NOMO-1 treated with DMSO at 0.1 percent for 48 hours (cell line): Measurements from ENCODE around the gene PLAU.
"Not testable (repeated sequence)": the region's sequence is repeated elsewhere in the genome, so short reads cannot be mapped to it uniquely, and the experiment has no call there.

ENCODE experiments used
- DNase-seq: peaks from one replicate; lab custom pipeline; 2025; ENCODE audit not compliant: unreplicated experiment; lab: John Stamatoyannopoulos, UW

PLAU gene

DNA sequence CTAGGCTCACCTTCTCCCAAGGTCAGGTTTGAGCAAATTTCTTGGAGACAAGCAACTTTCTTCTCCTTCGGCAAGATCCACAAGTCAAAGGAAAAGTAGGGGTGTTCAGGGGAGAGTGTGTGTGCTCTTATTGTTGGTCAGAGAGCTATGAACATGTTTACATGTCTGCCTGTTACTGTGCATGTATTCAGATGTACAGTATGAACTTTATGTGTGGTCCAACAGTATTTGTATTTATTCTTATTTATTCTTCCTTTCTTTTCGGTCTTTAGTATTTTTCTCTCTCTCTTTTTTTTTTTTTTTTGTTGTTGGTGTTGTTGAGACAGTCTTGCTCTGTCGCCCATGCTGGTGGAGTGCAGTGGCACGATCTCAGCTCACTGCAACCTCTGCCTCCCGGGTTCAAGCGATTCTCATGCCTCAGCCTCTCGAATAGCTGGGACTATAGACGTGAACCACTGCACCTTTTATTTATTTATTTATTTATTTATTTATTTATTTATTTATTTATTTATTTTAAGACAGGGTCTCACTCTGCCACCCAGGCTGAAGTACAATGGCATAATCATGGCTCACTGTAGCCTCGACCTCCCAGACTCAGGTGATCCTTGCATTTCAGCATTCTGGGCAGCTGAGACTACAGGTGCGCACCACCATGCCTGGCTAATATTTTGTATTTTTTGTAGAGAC, 38.2 kb downstream of the PLAU start:
- DNase-seq = no peak

DNA sequence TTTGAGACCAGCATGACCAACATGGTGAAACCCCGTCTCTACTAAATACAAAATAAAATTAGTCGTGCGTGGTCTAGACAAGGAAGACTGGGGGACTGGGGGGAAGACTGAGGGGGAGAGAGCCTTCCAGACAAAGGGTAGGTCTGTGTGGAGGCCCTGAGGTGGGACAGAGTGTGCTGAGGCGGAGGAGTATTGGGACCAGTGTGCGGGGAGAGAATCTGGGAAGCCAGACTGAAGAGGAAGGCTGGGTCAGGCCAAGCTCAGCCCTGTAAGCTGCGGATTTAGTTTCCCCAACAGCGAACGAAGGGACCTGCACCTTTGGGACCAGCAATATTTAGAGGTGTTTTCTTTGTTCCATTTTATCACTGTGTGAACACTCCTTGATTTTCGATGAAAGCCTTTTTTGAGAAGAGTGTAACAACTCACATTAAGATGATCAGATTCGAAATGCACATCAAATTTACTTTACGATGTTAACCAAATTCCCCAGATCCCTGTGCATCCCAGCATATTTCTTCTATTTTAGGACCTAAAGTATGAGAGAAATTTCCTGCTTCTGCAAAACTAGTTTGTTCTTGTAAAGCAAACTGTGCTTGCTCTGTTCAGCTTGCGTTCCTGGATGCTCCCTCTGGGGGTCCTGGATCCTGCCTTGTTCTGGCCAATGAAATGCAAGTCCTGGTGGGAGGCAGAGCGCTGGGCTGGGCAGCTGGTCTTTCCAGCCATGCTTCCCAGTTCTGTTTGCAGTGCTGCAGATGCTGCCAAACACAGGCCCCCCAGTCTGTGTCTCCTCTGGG, 39.4 kb downstream of the PLAU start:
- DNase-seq = no peak

DNA sequence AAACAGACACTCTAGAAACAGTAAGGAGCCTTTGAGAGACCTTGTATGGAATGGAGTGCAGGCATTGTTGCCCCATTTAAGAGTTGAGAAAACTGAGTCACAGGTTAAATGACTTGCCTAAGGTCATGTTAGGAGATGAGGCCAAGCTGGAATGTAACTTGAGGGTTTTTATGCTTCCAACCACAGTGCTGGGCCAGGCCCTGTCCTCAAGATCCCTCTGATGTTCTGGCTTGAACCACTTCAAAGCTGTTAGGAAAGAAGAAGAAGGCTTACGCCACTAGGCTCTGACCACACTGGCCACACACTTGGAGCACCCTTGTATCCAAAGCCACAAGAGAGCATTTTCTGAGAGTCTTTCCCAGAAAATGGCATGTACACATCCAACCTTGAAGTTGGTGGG, 42.7 kb downstream of the PLAU start:
- DNase-seq = peak; percentile 61

DNA sequence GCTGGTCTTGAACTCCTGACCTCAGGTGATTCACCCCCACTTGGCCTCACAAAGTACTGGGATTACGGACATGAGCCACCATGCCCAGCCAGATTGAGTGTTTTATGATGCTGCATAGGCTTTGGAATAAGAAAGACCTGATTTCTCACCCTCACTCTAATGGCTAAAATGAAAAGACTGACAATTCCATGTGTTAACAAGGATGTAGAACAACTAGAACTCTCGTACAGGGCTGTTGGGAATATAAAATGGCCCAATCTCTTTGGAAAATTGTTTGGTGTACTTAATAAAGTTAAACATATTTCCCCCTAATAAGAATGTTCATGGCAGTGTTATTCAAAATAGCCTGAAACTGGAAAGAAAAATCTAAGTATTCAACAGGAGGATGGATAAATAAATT, 43.8 kb downstream of the PLAU start:
- DNase-seq = no peak

DNA sequence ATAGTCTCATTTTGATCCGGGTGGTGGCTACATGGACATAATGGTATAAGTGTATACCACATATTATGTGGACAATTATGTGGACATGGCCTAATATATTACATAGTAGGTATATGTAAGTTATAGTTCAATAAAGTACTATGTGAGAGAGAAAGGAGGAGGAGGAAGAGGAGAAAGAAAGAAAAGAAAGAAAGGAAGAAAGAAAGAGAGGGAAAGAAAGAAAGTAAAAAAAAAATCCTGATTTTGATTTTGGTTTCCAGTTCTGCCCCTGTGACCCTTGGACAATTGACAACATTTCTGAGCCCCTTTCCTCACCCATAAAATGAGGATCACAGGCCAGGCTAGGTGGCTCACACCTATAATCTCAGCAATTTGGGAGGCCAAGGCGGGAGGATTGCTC, 44.8 kb downstream of the PLAU start:
- DNase-seq = no peak

DNA sequence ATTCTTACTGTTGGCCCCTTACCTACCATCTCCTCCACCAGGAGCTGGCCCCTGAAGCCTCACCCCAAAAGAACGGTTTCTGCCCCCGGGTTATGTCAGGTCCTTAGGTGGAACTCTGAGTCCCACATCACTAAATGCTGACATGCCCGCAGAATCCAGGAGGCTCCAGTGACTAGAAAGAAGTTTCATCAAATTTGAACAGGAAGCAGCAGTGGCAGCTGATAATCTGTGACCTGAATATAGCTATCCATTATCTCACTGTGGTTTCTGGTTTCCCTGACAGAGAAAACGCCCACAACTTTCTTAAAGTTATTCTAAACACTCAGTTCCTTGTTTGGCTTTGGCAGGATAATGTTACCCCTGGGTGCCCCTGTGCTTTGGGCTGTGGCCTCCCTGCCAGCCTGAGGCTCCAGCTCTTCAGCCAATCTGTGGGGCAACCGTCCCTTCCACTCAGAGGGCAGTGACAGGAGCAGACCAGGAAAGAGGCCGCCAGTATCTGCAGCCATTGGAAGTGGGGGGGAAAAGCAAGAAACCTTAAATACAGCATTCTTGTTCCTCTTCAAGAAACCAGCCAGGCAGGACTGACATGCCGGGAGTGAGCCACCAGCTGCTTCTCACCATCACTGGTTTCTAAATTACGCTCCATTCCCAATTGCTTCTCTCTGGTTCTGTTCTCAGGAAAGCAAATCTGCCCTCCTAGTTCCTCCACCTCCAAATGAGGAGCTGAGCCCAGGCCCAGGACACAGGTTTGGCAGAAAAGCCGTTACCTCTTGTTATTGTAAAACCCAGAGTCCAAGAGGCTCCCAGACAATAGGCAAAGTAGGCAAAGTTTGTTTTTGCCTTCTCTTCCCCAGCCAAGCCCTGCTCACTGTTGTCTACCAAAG, 45.8 kb downstream of the PLAU start:
- DNase-seq = peak; percentile 98

DNA sequence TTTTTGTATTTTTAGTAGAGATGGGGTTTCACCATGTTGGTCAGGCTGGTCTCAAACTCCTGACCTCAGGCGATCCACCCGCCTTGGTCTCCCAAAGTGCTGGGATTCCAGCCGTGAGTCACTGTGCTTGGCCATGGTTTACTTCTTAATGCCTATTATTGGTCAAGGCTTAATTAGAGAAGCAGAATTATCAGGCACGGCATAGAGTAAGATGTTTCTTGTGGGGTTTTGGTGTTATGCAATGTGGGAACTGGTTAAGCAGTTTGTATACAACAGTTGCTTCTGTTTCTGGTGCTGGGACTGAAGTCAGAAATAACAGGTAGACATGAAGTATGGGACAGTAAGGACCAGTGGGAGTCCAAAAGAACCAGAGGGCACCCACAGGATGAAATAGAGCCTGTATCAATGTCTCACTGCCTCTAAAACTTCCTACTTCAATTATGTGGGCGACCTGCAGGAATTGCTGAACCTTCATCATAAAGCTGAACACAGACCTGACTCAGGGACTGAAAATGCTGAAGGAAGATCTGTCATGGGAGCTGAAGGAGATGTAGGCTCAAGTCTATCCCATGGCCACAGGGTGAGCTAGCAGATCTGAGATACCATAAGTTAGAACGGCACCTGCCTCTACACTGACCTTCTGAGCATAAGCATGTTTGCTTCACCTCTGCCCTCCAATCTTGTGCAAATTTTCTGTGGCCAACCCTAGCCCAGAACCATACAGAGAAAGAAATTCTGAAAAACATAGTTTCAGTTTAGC, 48.7 kb downstream of the PLAU start:
- peak; percentile 86 for DNase-seq

DNA sequence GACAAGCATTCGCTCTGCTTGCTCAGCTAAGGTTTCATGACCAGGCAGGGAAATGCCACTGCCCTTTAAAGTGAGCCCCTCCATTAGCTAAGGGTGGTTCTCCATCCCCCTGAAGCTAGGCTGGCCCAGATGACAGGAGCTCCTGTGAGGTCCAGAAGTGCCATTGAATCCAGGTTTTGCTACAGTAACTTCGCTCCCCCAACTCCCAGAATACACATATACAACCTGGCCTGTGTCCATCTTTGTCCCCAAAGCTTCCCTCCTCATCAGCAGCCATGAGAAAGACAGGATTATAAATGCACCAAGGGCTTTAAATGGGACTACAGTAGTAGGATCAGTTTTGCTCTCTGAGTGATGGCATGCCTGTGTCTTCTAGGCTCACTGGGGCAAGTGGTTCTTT, 51.5 kb downstream of the PLAU start:
- no peak for DNase-seq

DNA sequence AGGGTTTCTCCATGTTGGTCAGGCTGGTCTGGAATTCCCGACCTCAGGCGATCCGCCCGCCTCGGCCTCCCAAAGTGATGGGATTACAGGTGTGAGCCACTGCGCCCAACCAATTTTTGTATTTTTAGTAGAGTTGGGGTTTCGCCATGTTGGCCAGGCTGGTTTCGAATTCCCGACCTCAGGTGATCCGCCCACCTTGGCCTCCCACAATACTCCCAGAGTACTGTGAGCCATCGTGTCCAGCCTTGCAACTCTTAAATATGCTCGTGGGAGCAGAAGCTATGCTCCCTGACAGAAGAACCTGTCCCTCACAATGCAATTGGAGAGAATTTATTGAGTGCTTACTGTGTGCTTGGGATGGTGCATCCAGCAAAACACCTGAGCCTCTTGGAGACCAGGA, 52.6 kb downstream of the PLAU start:
- not testable (repeated sequence) for DNase-seq

DNA sequence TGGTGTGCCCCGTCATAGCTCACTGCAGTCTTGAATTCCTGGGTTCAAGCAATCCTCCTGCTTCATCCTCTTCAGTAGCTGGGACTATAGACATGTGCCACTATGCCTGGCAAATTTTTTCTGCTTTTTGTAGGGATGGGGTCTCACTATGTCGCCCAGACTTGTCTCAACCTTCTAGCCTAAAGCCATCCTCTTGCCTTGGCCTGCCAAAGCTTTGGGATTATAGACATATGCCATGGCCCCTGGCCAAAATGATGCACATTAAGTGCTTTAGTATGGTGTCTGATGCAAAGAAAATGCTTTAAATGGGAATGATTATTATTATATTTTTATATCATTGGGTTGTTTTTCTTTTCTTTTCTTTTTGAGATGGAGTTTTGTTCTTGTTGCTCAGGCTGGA, 53.8 kb downstream of the PLAU start:
- DNase-seq = no peak

DNA sequence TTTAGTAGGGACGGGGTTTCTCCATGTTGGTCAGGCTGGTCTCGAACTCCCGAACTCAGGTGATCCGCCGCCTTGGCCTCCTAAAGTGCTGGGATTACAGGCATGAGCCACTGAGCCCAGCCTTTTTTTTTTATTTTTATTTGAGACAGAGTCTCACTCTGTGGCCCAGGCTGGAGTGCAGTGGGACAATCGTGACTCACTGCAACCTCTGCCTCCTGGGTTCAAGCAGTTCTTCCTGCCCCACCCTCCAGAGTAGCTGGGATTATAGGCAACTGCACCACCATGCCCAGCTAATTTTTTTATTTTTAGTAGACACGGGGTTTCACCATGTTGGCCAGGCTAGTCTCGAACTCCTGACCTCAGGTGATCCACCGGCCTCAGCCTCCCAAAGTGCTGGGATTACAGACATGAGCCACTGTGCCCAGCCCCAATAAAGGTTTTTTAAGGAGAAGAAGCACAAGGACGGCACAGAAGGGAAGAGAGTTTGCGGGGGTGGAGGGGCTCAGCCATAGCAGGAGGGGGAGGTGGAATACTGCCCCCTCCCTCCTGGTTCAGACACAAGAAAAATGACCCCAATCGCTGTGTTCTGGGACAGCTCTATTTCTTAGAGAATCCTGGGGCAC, 54.4 kb downstream of the PLAU start:
- DNase-seq = not testable (repeated sequence)

DNA sequence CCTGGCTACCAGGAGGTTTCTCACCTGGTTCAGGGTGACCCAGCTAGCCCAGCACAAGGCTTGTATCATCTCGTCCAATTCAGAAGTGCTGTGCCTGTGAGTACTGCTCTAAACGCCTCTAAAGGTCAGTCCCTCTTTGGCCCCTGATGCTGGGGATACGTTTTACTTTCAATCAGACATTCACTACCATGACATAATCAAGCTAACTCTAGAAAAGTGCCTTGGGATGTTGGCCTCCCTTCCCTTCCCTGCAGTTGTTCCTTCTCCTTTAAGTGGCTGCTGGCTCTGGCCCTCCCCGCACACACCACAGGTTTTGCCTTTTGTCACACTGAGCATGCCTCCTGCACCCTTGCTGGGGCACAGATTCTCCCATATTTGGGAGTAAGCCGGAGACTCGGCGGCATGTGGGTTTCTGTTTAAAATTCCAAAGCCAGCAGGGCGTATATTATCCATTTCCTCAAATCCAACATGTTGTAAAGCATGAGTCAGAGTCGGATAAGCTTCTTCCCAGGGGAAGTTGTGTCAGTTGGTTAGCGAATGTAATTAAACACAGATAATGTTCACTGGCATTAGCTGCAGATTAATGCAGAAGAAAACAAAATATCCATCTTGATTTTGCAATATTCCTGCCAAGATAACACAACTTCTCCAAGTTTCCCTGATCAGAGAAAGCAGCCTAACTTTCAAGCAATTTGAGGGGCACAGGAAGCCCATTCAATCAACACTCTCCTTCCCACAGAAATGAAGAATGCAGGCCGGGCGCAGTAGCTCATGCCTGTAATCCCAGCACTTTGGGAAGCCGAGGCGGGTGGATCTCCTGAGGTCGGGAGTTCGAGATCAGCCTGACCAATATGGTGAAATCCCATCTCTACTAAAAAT, 55.2 kb downstream of the PLAU start:
- no peak for DNase-seq

DNA sequence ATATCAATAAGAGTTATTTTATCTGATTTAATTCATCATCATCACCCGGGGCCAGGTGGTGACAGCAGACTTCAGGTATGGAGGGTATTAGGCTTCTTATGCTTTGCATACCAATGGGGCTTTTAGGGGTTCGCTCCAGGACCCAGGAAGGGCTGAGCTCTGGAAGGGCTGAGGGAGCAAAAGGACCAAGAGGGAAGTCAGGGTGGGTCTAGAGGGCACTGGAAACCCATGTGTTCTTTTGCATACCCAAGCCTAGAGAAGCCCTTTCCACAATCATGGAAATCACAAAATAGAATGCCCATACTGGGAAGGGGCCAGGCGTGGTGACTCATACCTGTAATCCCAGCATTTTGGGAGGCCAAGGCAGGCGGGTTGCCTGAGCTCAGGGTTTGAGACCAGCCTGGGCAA, 56.1 kb downstream of the PLAU start:
- DNase-seq = no peak
